T-cell (primary cell): ENCODE data around the gene ECI2. TPM values are rescaled to one million over a fixed set of nuclear protein-coding genes. Genes with fewer than 3 reads are reported as not detected.

Source experiments
- ATAC-seq, 4 experiments: fragments of 200-7000 bp in 3 of 4; fragments of 150-1000 bp in 1 of 4; cut with Tn5 transposase; replicated peaks in 1 of 4; 1 replicate in 3 of 4; 2 replicates in 1 of 4; pipeline ENCODE4 v1.10.0; 2021; ENCODE audit warnings: moderate library complexity in 3 of 4, mild to moderate bottlenecking in 2 of 4, moderate number of reproducible peaks in 1 of 4
- CTCF ChIA-PET, 2 donors: fragments of 300-600 bp; sonication (Branson Sonifier 250); formaldehyde crosslinking; loops; one replicate each; lab custom pipeline; 2022; ENCODE audit warnings: antibody characterized with exemption in 2 of 2; lab: Charles Lee
- POLR2A ChIA-PET, 2 donors: fragments of 300-600 bp; sonication (Branson Sonifier 250); formaldehyde crosslinking; loops; one replicate each; lab custom pipeline; 2022; ENCODE audit warnings: antibody characterized with exemption in 2 of 2; lab: Charles Lee
- DNase-seq, 35 experiments: peaks; one replicate each; pipeline versions ENCODE4 v3.0.0 to v3.0.0-alpha.2; 2013 to 2023
- H3K27ac ChIP-seq: one replicate; pipeline ENCODE4 v1.5.1; 2013; ENCODE audit warnings: low read length
- H3K27me3 ChIP-seq, 2 experiments: replicated peaks in 1 of 2; 1 replicate in 1 of 2; 2 replicates in 1 of 2; pipeline versions ENCODE4 v1.6.1 to v1.7.0; 2013; ENCODE audit warnings: low read length in 1 of 2, mixed read lengths in 1 of 2; ENCODE audit not compliant: control insufficient read depth in 2 of 2, insufficient read depth in 2 of 2; ENCODE audit errors: extremely low read depth in 1 of 2
- H3K36me3 ChIP-seq, 2 donors: 1 replicate in 1 of 2; 2 replicates in 1 of 2; pipeline versions ENCODE4 v1.6.1 to v1.7.0; 2013; ENCODE audit warnings: low read length in 1 of 2; ENCODE audit not compliant: control insufficient read depth in 2 of 2, insufficient read depth in 1 of 2; ENCODE audit errors: extremely low read depth in 1 of 2
- H3K4me1 ChIP-seq, 2 experiments: 1 replicate in 1 of 2; 2 replicates in 1 of 2; pipeline versions ENCODE4 v1.6.1 to v1.7.0; 2013; ENCODE audit warnings: low read length in 2 of 2, mixed read lengths in 1 of 2; ENCODE audit not compliant: insufficient read depth in 2 of 2, control insufficient read depth in 1 of 2; ENCODE audit errors: extremely low read depth in 1 of 2
- H3K4me3 ChIP-seq, 2 donors: 1 replicate in 1 of 2; 2 replicates in 1 of 2; pipeline versions ENCODE4 v1.5.1 to v1.7.0; 2013; ENCODE audit warnings: mild to moderate bottlenecking in 2 of 2, low read length in 1 of 2, moderate library complexity in 1 of 2; ENCODE audit not compliant: control insufficient read depth in 1 of 2; ENCODE audit errors: extremely low read depth in 1 of 2
- H3K9me3 ChIP-seq: 2 replicates; pipeline ENCODE4 v1.7.0; 2013
- H3K27ac Mint-ChIP-seq, 2 donors: one replicate each; pipeline ENCODE4 v1.8.0; 2020 to 2021; ENCODE audit warnings: mild to moderate bottlenecking in 2 of 2, mixed read lengths in 2 of 2
- H3K27me3 Mint-ChIP-seq, 2 donors: one replicate each; pipeline ENCODE4 v1.8.0; 2021 to 2022; ENCODE audit warnings: mixed read lengths in 2 of 2
- H3K36me3 Mint-ChIP-seq: one replicate; pipeline ENCODE4 v1.8.0; 2021; ENCODE audit warnings: mixed read lengths
- H3K4me1 Mint-ChIP-seq, 3 donors: one replicate each; pipeline ENCODE4 v1.8.0; 2020 to 2022; ENCODE audit warnings: mixed read lengths in 3 of 3, mild to moderate bottlenecking in 1 of 3
- H3K4me3 Mint-ChIP-seq, 3 donors: one replicate each; pipeline ENCODE4 v1.8.0; 2020 to 2022; ENCODE audit warnings: mild to moderate bottlenecking in 3 of 3, mixed read lengths in 3 of 3, moderate library complexity in 3 of 3
- H3K9me3 Mint-ChIP-seq, 3 donors: one replicate each; pipeline ENCODE4 v1.8.0; 2020 to 2022; ENCODE audit warnings: mixed read lengths in 3 of 3
- WGBS: methylation state at CpG from one replicate; pipeline ENCODE4 v1.1.5; 2013; ENCODE audit warnings: missing lambda C conversion rate; ENCODE audit not compliant: insufficient coverage; 5-methylcytosine and 5-hydroxymethylcytosine counted together
- total RNA-seq, 35 experiments: library from RNA in 6 of 35; stranded (reverse) in 6 of 35; fragments of 120-200 nt in 1 of 35; gene quantifications; one replicate each; pipeline versions ENCODE4 v1.2.1 to v1.2.4 and lab custom pipeline; 2013 to 2026

Gene ECI2
- total RNA-seq, 5 donors from 2014 or later (not counting 1 experiment from before 2014, with no cell fraction given): 20.4 to 47.7 (median 36.5) TPM

- peaks cover 12 to 17% of the 10 kb centered on the region in 2 experiments for H3K4me1 ChIP-seq
- H3K27ac Mint-ChIP-seq: peak overlapping the region; percentile 82 to 89
- POLR2A ChIA-PET: interaction anchor here (0.6 to 2.5 kb wide), 11 partner anchors 19 to 1006 kb away, joined by 3 to 21 read pairs (median 6); a partner anchor contains a TSS
- ATAC-seq (peak; percentile 87 to 92 (median 90)), DNase-seq (peak; percentile 78 to 97 (median 91))
- no peaks in the 10 kb centered on the region for H3K9me3 ChIP-seq
- H3K4me1 Mint-ChIP-seq: peaks cover 38 to 48% (median 44%) of the 10 kb centered on the region in 3 donors
- peak overlapping the region; percentile 80 to 91 (median 86) for H3K4me3 Mint-ChIP-seq
- H3K9me3 Mint-ChIP-seq: peaks cover 0 to 13% (median 5%) of the 10 kb centered on the region in 3 donors
- no peaks in the 10 kb centered on the region for H3K27me3 ChIP-seq
- H3K4me3 ChIP-seq: peak overlapping the region; percentile 58 to 74
- CTCF ChIA-PET: interaction anchor here in 1 of 2 donors (0.5 to 3.0 kb wide), 15 partner anchors 9 to 1545 kb away, joined by 3 to 21 read pairs (median 4); a partner anchor contains a TSS
- peaks cover 0 to 13% of the 10 kb centered on the region in 2 donors for H3K36me3 ChIP-seq
- under 1% methylated on average over 43 of the region's 64 CpGs for whole genome bisulfite sequencing
- no peaks in the 10 kb centered on the region for H3K27me3 Mint-ChIP-seq
- peaks cover 19% of the 10 kb centered on the region for H3K36me3 Mint-ChIP-seq
- peak overlapping the region; percentile 27 for H3K27ac ChIP-seq
Measured at GRCh38 chr6:4135665-4136353, 434 bp upstream of the ECI2 start.

- peak overlapping the region; percentile 88 to 89 for H3K4me3 ChIP-seq
- ChIA-PET POLR2A (no interaction called here), CTCF (interaction anchor here in 1 of 2 donors (0.6 to 3.0 kb wide), 3 partner anchors 113 to 194 kb away, joined by 3 to 21 read pairs (median 6); a partner anchor contains a TSS)
- Mint-ChIP-seq H3K27me3 (no peaks in the 10 kb centered on the region), H3K36me3 (peaks cover 34% of the 10 kb centered on the region), H3K4me3 (peak overlapping the region; percentile 86 to 91 (median 86)), H3K9me3 (peaks cover 0 to 13% (median 5%) of the 10 kb centered on the region in 3 donors), H3K4me1 (peaks cover 38 to 46% (median 44%) of the 10 kb centered on the region in 3 donors), H3K27ac (peak overlapping the region; percentile 88)
- ATAC-seq (no peak), DNase-seq (peak in 20 of 35 experiments; percentile 5 to 39 (median 12))
- H3K4me1 ChIP-seq: peaks cover 12 to 17% of the 10 kb centered on the region in 2 experiments
- 32% methylated on average over 6 of the region's 13 CpGs for WGBS
- H3K36me3 ChIP-seq: peaks cover 0 to 28% of the 10 kb centered on the region in 2 donors
- peak overlapping the region; percentile 82 for H3K27ac ChIP-seq
- no peaks in the 10 kb centered on the region for H3K27me3 ChIP-seq
- H3K9me3 ChIP-seq: no peaks in the 10 kb centered on the region
Measured at GRCh38 chr6:4133941-4134838, 1.2 kb downstream of the ECI2 start.

GRCh38 chr6:4130357-4130987 is 4.9 kb downstream of the ECI2 start:
- ChIA-PET CTCF (interaction anchor here in 1 of 2 donors (0.6 kb wide), 2 partner anchors 674 to 1100 kb away, joined by 3 read pairs; partner anchors contain the start of gene SLC22A23), POLR2A (no interaction called here)
- ATAC-seq (no peak), DNase-seq (no peak)
- H3K4me1 ChIP-seq: peaks cover 5 to 6% of the 10 kb centered on the region in 2 experiments
- Mint-ChIP-seq H3K4me1 (peaks cover 22 to 30% (median 24%) of the 10 kb centered on the region in 3 donors), H3K9me3 (peaks cover 0 to 13% (median 5%) of the 10 kb centered on the region in 3 donors), H3K4me3 (no peak overlapping the region), H3K36me3 (peaks cover 59% of the 10 kb centered on the region), H3K27me3 (no peaks in the 10 kb centered on the region), H3K27ac (no peak overlapping the region)
- H3K36me3 ChIP-seq: peaks cover 0 to 60% of the 10 kb centered on the region in 2 donors
- H3K27me3 ChIP-seq: no peaks in the 10 kb centered on the region
- H3K27ac ChIP-seq: no peak overlapping the region
- WGBS: 94% methylated on average over 4 of the region's 5 CpGs
- H3K9me3 ChIP-seq: no peaks in the 10 kb centered on the region
- H3K4me3 ChIP-seq: no peak overlapping the region

- ChIA-PET CTCF (interaction anchor here in 1 of 2 donors (0.6 kb wide), 1 partner anchor 673 kb away, joined by 3 read pairs; the partner anchor contains the start of gene SLC22A23), POLR2A (no interaction called here)
- H3K4me1 ChIP-seq: peaks cover 4 to 5% of the 10 kb centered on the region in 2 experiments
- Mint-ChIP-seq H3K27me3 (no peaks in the 10 kb centered on the region), H3K27ac (no peak overlapping the region), H3K36me3 (peaks cover 68% of the 10 kb centered on the region), H3K4me3 (no peak overlapping the region), H3K4me1 (peaks cover 21 to 26% (median 23%) of the 10 kb centered on the region in 3 donors), H3K9me3 (peaks cover 0 to 13% (median 5%) of the 10 kb centered on the region in 3 donors)
- no peaks in the 10 kb centered on the region for H3K9me3 ChIP-seq
- no peak for DNase-seq
- peaks cover 0 to 69% of the 10 kb centered on the region in 2 donors for H3K36me3 ChIP-seq
- no peak for ATAC-seq
- H3K4me3 ChIP-seq: no peak overlapping the region
- no peaks in the 10 kb centered on the region for H3K27me3 ChIP-seq
- H3K27ac ChIP-seq: no peak overlapping the region
Measured at GRCh38 chr6:4129446-4129845, 5.9 kb downstream of the ECI2 start.

GRCh38 chr6:4128748-4129147 is 6.6 kb downstream of the ECI2 start:
- Histone ChIP-seq H3K36me3 (peaks cover 4 to 76% of the 10 kb centered on the region in 2 donors), H3K9me3 (no peaks in the 10 kb centered on the region), H3K4me3 (no peak overlapping the region), H3K4me1 (no peaks in the 10 kb centered on the region), H3K27ac (no peak overlapping the region), H3K27me3 (no peaks in the 10 kb centered on the region)
- H3K4me3 Mint-ChIP-seq: no peak overlapping the region
- H3K9me3 Mint-ChIP-seq: peaks cover 0 to 13% (median 5%) of the 10 kb centered on the region in 3 donors
- DNase-seq (no peak), ATAC-seq (no peak)
- WGBS: no CpG with 5 or more reads among the region's 6 CpGs
- no peak overlapping the region for H3K27ac Mint-ChIP-seq
- peaks cover 14 to 19% (median 16%) of the 10 kb centered on the region in 3 donors for H3K4me1 Mint-ChIP-seq
- CTCF ChIA-PET: interaction anchor here in 1 of 2 donors (0.6 kb wide), 1 partner anchor 107 kb away, joined by 3 read pairs; no protein-coding TSS in a partner anchor
- peaks cover 75% of the 10 kb centered on the region for H3K36me3 Mint-ChIP-seq
- no peaks in the 10 kb centered on the region for H3K27me3 Mint-ChIP-seq
- POLR2A ChIA-PET: no interaction called here
